Dermis microvascular lymphatic vessel endothelial cell (primary cell): ENCODE measurements around the gene ELOVL5. TPM values are rescaled to one million over a fixed set of nuclear protein-coding genes. Genes with fewer than 3 reads are reported as not detected.
"Not testable (repeated sequence)": the region's sequence is repeated elsewhere in the genome, so short reads cannot be mapped to it uniquely, and the experiment has no call there.

Source experiments
- DNase-seq, 2 donors: peaks; one replicate each; pipeline versions ENCODE4 v3.0.0 to v3.0.0-alpha.2; 2010; ENCODE audit warnings: low read depth in 2 of 2
- total RNA-seq: library from RNA; depleted of rRNA; stranded (reverse); fragments of >200 nt; gene quantifications from 2 replicates; pipeline ENCODE4 v1.2.1, GENCODE V29; 2014

The ELOVL5 gene
- total RNA-seq, 1 donor from 2014 or later, result 76.3 TPM

DNA sequence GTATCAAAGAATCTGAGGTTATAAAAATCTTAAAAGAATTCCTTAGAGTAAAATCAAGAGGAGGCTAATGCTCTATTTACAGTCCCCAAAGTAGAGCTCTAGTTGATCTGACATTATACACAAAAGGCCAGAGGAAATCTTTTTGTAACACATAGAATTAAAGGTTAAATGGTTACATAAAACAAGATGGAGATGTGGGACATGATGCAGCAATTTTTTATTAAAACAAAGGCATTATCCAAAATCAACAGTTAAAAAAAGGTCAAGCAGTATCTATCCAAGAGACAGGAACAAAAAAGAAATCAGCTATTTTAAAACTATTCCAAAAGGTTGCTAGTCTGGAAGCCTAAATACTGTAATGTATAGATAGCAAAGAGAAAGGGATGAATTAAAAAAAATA is 20.4 kb downstream of the ELOVL5 start:
- no peak for DNase-seq

DNA sequence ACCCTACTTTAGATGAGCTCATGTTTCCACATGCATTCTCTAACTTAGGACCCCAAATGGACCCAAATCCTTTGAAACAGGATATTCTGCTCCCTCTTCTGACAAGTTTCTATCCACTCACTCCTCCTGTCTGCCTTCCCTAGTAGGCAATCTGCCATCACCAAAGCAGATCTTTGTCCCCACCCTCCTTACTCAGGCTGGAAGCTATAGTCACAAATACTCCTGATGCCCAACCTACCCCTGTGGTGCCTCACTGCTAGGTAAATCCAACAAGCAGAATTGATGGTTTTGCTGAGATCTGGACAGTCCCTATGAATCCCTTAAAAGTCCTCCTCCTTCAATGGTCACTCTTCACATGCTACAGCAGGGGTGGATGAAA is 21.7 kb downstream of the ELOVL5 start:
- DNase-seq, result no peak

DNA sequence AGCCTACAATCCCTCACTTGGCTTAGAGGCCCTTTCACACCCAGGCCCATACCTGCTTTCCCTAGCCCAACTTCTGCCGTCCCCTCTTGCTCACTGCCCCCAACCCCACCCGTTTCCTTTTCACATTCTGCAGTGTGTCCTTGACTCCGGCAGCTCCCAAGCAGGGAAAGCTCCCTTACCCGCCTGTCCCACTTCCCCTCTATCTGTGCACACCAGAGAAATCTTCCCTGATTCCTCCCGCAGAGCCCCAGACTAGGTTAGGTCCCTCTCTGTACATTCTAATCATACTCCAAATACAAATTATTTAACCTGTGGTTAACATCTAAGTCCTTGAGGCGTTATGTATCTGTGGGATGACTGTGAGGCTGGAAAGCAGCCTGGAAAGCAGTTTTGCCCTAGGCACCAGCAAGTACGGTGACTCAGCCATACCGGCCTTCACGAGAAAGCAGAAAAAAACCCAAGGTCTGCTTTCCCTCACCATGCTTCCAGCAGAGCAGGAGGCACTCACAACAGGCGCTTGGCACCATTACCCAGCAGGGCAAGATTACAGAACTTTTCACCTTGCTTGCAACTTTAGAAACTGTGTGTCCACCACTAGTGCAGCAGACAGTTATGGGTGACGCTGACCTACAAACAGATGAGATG is 22.3 kb downstream of the ELOVL5 start:
- peak in 1 of 2 donors; percentile 64 for DNase-seq

DNA sequence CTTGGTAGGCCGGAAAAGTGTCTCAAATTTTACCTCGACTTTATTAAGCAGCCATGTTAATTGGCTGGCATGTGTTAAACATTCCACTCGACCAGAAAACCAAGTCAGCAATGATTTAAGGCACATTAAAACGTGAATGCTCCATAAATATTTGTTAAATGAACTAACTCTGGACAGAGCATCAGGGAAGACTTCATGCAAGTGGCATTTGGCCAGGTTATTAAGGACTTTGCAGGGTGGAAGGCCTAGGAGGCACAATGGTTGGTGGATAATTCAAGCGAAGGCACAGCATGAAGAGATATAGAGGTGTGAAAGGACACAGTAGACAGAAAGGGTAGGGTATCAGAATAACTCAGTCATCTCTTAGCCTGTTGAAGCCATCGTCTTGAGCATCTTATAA is 23.0 kb downstream of the ELOVL5 start:
- no peak for DNase-seq

DNA sequence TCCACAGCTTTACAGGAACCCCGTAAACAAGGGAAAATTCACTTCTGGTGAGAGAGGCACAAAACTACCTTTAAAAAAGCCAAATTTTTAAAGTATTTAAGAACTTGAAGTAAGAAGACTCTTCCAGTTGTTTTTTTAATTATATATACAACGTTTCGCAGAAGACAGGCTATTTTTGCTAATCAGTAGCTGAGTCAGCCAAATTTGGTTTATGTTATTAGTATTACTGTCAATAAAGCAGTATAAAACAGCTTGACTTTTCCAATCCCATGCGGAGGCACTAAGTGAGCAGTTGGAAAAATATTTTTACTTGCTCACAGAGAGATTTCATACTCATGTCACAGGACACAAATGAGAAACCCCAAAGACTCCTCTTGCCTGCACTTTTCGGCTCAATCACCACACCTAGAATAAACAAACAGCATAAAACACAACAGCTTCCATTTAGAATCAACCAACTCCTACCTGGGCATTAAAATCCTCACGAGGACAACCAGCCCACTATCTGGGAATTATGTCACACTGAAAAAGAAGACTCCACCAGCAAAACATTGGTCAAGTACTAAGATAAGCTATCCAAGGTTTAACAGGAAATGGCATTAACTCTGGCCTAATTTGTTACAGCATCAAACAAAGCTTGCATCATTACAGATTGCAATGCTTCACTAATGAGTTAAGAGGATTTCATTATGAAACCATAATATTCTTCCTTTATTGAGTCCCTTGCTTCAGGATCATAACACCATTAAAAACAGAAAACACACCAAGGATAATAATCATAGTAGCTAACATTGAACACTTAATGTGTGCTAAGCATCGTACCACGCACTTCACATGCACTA is 26.3 kb downstream of the ELOVL5 start:
- no peak for DNase-seq

DNA sequence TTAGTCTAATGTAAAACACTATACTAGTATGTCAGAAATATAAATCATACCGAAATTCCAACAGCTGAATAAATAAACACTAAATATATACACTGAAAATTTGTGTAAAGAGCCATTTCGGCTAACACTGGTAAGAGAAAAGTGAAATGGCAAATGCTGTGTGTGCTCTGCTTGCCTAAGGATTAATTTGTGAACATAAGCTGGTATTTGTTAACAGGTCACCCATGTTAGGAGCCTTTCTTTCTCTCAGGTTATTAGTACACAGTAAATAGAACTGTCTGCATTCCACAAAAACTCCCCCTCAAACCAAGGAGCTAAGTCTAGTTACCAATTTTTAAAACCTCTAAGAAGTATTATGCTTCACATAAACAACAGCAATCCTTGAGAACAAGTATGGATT is 27.0 kb downstream of the ELOVL5 start:
- no peak for DNase-seq

DNA sequence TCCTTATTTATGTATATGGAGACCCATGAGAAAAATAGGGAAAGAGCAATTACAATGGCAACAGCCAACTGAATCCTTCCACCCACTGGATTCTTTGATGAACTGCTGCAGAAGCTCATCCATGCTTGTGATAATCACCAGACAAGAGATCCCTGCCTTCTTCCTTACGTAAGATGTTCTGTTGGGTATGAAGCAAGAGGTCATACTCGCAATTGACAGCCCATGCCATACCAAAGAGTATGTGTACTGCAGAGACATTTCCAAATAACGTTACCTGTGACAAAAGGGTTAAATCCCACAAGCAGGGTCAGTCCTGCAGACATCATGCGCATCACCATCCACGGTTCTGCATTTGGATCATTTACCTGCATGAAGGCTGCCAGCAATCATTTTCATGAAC is 27.8 kb downstream of the ELOVL5 start:
- DNase-seq, result no peak

DNA sequence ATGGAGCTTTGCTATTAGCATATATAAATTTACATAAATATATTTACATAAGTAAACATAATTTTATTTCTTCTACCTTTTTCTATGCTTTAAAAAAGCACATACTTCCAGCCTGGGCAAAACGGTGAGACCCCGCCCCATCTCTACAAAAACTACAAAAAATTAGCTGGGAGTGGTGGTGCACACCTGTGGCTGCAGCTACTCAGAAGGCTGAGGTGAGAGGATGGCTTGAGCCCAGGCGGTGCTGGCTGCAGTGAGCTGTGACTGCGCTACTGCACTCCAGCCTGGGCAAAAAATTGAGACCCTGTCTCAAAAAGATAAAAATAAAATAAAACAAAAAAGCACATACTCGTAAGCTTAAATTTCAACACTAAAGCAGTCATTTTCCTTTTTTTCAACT is 30.3 kb downstream of the ELOVL5 start:
- no peak for DNase-seq

DNA sequence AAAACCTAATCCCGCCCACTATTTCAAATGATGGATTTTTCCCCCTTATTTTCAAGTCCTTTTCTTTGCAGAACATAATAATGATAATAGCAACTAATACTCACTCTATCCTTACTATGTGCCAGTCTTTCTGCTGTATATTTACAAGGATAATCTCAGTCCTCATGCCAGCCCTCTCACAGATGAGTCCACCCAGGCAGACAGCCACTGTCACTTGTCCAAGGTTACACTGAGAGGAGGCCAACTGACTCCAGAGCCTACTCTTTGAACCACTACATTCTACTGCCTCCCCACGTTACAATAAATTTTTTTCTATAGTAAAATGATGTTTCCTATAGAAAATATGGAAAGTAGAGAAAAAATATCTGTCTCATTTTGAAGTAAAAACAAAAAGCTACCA is 30.9 kb downstream of the ELOVL5 start:
- DNase-seq, result no peak

DNA sequence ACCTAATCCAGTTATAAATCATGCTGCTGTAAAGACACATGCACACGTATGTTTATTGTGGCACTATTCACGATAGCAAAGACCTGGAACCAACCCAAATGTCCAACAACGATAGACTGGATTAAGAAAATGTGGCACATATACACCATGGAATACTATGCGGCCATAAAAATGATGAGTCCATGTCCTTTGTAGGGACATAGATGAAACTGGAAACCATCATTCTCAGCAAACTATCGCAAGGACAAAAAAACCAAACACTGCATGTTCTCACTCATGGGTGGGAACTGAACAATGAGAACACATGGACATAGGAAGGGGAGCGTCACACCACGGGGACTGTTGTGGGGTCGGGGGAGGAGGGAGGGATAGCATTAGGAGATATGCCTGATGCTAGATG is 31.5 kb downstream of the ELOVL5 start:
- not testable (repeated sequence) for DNase-seq

DNA sequence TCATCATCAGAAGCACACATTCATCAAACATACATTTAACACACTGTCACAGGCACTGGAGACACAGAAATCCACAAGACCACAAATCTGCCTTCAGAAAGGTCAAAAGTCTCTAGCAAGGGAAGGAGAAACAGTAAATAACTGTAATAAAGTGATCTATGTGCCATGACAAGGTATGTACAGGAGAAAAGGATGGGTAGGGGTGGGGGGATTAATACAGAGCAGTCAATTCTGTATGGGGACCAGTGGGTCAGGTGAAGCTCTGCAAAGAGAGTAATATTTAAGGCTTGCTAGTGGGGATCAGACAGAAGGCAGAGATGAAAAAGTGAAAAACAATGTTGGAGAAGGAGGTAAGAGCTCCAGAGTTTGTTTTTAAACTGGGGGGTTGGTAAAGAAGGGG is 32.6 kb downstream of the ELOVL5 start:
- no peak for DNase-seq

DNA sequence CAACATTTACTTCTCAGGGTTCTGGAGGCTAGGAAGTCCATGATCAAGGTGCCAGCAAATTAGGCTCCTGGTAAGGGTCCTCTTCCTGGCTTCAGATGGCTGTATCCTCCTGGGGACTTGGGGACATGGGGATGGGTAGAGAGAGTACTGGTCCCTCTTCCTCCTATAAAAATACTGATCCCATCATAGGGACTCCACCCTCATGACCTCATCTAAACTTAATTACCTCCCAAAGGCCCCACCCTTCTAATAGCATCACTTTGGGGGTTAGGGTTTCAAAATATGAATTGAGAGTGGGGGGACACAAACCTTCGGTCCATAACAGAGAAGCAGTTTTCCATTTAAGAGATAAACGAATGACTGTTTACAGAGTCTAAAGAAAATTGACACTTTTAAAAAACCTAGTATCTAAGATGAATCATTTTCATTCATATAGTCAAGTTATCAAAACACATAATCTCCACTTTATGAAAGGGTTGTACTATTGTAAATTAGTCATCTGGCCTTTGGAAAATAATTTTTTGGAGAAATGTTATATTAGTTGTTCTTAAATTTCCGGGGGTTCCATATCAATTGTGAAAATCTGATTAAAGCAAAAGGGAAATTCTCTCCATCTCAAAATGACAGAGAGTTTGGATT is 33.5 kb downstream of the ELOVL5 start:
- no peak for DNase-seq

DNA sequence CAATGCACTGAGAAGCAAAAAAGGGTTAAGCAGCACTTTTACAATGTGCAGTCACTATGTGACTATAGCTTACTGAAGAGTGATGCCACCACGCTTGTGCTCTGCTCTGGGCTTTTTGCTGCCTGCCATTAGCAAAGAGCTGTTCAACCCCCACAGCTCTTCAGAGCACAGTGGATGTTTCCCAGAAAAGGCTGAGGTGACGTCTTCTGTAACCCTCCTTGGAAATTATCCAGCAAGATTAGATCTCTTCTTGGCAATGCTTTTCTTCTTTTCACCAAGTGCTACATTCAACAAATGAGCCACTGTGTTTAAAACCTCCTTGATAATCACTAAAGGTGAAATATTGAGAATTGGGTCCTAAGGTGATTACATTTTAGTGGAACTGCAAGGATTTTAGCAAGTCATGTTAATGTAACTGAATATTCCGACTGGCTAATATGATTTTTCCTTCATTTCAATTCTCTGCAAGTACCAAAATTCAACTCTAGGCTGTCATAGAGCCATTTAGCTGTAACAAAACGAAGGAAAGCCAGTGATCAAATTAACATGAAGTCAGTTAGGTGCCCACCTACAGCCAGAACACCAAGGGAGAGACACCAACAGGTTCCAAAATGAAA is 34.9 kb downstream of the ELOVL5 start:
- DNase-seq, result peak in 1 of 2 donors; percentile 64

DNA sequence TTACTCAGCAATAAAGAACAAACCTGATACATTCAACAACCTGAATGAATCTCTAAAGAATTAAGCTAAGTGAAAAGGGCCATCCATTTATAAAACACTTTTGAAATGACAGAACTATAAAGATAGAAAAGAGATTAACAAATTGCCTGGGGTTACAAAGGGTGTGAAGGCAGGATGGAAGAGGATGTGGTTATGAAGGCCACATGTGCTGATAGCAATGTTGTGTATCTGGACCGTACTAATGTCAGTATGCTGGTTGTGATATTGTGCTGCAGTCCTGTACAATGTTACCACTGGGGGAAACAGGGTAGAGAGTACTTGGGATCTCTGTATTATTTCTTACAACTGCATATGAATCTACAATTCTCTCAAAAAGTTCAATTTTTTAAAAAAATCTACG is 36.4 kb downstream of the ELOVL5 start:
- DNase-seq, result no peak

DNA sequence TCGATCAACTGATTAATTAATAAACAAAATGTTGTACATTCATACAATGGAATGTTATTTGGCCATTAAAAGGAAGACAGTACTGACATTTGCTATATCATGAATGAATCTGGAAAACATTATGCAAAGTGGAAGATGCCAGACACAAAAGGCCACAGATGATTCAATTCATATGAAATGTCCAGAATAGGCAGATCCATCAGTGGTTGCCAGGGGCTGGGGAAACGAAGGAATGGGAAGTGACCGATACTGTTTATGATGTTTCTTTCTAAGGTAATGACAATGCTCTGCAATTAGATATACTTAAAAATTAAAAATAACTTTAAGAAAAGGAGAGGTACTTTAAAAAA is 37.2 kb downstream of the ELOVL5 start:
- no peak for DNase-seq

DNA sequence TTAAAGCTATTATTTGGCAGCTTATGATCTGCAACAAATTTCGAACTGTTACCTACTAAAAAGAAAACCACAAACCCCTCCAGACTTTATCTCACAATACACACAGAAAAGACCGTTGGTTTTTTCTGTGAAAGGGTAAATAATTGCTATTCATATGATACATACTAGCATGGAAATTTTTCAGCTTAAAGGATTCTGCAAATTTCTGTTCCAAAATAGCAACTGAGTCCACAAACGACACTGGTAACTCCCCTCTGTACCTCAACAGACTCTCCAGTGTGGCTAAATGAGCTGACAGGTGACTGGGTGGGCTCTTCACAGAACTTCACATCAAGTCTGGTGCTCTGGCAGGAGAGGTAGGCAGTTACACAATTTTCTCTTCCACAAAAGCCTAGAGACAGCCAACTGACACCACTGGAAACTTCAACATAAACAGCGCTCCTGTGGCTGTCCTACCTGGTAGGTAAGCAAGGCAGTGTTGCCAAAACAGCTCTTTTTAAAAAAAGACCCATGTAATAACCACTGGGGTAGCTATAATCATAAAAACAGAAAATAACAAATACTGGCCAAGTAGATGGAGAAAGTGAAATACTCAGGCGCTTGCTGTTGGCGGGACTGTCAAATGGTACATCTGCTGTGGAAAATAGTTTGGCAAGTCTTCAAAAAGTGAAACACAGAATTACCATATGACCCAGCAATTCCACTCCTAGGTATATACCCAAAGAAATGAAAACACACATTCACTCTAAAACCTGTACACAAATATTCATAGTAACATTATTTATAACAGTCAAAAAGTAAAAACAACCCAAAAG is 37.8 kb downstream of the ELOVL5 start:
- no peak for DNase-seq

DNA sequence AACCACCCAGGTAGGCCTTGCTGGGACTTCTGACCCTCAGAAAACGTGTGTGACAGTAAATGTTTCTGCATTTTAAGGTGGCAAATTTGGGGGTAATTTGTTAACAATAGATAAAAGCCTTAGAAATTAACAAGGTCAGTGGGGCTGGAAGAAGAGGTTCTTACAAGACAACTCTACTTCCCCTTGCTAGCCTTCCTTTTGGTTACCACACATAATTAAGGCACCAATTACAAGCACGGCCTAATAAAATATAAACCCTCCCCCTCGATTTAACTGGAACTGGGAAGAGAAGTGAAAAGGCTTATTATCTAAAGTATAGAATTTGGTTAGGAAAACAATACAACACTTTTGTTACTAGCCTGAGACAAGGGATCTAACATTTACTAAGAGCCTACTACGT is 38.8 kb downstream of the ELOVL5 start:
- no peak for DNase-seq

DNA sequence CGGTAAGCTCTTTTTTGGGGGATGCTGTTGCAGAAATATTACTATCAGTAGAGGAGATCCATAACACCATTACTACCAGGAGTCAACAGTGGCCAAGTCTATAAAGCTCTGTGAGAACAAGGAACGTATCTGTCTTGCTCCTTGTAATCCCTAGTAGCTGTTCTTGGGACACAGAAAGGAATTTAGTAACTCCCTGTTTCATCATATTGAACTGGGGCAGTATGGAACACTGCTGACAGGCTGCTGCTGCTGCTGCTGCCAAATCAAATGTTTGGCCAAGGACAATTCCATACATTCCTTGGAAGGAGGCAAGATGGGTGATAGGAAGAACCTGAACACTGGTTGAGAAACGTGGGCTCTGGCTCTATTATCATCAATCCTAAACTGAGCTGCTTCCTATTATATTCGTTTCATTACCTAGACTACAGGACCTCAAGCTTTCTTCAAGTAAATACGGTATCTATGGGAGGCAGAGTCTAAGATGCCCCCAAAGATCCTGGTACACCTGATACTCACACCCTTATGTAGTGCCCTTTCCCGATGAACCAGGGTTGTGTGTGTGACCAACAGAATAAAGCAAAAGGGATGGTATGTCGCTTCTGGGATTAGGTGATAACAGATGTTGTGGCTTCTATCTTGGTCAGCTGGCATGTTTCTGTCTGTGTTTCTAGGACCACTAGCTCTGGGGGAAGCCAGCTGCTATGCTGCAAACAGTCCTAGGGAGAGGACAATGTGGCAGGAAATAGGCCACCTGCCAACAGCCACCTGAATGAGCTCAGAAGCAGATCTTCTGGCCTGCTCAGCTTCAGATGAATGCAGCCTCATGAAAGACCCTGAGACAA is 39.5 kb downstream of the ELOVL5 start:
- DNase-seq, result peak; percentile 63 to 67

DNA sequence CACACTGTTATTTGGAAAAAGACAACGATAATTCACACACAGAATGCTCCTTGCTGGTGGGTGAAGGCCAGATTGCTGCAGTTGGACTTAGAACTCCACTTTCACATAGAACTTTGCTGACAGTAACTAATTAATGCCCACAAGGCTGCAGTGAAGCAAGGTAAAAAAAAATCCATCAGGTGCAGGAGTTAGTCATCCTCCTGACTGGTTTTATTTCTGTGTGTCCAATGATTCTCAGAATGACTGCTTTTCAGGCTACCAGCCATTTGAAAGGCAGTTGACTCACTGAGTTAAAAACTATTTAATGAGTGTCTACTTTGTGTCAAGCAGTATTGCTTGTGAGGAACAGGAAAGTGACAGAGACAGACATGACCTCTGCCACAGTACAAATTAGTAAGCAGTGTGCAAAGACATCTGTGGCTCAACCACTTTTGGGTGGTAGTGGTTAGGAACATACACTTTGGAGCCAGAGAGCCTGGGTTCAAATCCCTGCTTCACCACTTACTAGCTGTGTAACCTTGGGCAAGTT is 41.9 kb downstream of the ELOVL5 start:
- DNase-seq, result peak in 1 of 2 donors; percentile 56

DNA sequence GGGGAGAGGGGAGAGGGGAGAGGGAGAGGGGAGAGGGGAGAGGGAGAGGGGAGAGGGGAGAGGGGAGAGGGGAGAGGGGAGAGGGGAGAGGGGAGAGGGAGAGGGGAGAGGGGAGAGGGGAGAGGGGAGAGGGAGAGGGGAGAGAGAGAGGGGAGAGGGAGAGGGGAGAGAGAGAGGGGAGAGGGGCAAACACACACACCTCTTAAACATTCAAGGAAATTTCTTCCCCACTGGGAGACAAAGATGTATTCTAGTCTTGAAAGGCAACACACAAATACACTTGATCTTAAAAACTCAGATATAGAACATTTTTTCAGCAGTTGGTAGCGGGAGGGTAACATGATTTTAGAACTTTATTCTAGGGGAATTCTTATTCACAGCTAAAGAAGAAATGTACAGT is 42.5 kb downstream of the ELOVL5 start:
- DNase-seq, result not testable (repeated sequence)
